ENCODE measurements around the gene SUN3.

GRCh38 chr7:47957156-47957555, 71.8 kb downstream of the SUN3 start:
- TF ChIP-seq CTCF (conservative IDR thresholded peaks at IDR 0.05) = no peak
- TF ChIP-seq ZFX (IDR thresholded peaks at IDR 0.05) = no peak

All from C4-2B (cell line).